ENCODE measurements around the gene GALT.

GALT gene

DNA sequence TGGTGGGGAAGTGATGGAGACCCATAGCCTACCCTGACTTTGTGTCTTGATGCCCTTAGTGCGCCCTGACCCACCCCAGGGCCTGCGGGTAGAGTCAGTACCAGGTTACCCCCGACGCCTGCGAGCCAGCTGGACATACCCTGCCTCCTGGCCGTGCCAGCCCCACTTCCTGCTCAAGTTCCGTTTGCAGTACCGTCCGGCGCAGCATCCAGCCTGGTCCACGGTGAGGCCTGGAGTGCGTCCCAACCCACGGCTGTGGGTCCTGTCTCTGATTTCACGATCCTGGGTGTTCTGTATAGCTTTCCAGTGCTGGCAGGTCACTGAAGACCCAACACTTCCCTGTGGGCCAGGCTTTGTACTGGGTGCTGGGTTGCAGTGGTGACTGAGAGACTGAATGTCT, 12.0 kb downstream of the GALT start:
- no peak for DNase-seq (ENCODE audit: low spot score)
- TF ChIP-seq, protein P1, sequence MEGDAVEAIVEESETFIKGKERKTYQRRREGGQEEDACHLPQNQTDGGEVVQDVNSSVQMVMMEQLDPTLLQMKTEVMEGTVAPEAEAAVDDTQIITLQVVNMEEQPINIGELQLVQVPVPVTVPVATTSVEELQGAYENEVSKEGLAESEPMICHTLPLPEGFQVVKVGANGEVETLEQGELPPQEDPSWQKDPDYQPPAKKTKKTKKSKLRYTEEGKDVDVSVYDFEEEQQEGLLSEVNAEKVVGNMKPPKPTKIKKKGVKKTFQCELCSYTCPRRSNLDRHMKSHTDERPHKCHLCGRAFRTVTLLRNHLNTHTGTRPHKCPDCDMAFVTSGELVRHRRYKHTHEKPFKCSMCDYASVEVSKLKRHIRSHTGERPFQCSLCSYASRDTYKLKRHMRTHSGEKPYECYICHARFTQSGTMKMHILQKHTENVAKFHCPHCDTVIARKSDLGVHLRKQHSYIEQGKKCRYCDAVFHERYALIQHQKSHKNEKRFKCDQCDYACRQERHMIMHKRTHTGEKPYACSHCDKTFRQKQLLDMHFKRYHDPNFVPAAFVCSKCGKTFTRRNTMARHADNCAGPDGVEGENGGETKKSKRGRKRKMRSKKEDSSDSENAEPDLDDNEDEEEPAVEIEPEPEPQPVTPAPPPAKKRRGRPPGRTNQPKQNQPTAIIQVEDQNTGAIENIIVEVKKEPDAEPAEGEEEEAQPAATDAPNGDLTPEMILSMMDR (IDR thresholded peaks at IDR 0.05; ENCODE audit: borderline replicate concordance, control extremely low read depth, extremely low read depth, insufficient read depth, missing control alignments), result no peak
- in situ Hi-C loops (cut with MboI; ENCODE audit: low sequenced_read_pairs, unreplicated experiment), result no loop called here

DNA sequence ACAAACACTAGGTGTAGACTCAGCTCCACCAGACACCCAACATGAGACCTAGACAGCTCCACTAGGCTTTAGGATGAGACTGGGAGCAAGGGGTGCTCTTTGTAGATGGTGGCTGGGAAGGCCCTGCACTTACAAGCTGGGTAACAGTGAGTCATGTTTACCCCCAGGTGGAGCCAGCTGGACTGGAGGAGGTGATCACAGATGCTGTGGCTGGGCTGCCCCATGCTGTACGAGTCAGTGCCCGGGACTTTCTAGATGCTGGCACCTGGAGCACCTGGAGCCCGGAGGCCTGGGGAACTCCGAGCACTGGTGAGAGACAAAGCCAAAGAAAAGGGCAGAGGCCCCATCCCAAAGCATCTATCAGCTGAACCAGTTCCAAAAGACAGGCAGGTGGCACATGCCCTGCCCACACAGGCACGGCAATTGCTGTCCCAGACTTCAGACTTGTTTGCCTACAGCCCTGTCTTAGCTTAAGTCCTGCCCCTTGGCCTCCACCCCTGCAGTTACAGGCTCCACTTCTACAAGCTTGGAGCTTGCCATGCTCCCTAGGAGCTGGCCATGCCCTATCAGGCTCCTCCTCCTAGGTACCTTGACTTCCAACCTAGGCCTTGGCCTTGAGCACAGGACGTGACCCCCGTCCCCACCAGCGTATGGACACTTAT, 13.2 kb downstream of the GALT start:
- TF ChIP-seq, protein P1 (IDR thresholded peaks at IDR 0.05; ENCODE audit: borderline replicate concordance, control extremely low read depth, extremely low read depth, insufficient read depth, missing control alignments), result no peak
- in situ Hi-C loops (cut with MboI; ENCODE audit: low sequenced_read_pairs, unreplicated experiment), result no loop called here
- DNase-seq (ENCODE audit: low spot score), result no peak

DNA sequence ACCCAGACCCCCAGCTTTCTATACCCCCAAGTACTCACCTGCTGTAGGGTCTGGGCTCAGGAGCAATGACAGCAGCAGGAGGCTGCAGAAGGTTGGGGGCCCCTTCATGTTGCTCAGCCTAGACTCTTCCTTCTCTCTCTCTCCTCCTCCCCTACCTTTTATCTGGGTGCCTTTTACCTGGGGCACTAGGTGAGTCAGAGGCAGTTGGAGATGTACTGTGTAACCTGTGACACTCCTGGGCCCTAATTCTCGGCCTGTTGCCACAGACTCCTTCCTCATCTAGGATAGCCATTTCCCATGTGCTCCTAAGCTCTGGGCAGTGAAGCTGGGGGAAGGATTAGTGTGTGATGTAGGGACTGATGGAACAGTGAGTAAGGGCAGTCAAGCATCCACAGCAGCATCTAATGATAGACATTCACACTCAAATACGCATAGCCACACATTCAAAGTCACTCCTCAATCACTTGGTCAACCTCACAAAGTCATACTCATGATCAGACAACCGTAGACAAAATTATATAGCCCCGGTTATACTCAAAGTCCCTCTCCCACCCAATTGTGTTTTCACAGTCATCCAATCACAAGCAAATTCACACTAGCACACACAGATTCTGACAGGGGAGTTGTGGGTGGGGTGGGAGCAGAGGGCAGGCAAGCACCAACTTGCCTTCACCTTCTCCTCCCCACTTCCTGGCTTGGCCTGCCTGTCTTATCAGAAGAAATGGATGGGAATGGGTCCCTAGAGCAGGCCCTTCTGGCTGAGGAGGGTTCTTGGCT, 16.2 kb downstream of the GALT start, which contains the start of gene CCL27:
CCL27 (minus strand) TSS at position 132 of the 777 bp plus-strand sequence; CDS start at position 108, 24 bp downstream.
- DNase-seq (ENCODE audit: low spot score), result no peak
- TF ChIP-seq, protein P1 (IDR thresholded peaks at IDR 0.05; ENCODE audit: borderline replicate concordance, control extremely low read depth, extremely low read depth, insufficient read depth, missing control alignments), result no peak
- in situ Hi-C loops (cut with MboI; ENCODE audit: low sequenced_read_pairs, unreplicated experiment), result no loop called here

DNA sequence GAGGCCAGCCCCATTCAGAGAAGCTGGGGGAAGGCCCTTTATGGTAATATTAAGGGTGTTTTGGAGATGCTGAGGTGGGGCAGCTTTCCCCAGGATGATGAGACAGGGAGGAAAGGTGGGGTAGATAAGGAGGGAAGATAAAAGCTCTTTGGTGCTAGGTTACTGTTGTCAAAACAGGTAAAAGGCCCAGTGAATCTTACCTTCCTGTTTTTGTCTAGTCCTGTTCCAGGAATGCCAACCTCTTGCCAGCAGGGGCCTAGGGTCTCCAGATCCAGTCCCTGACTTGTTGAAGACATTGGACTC, 16.8 kb downstream of the GALT start:
- TF ChIP-seq, protein P1 (IDR thresholded peaks at IDR 0.05; ENCODE audit: borderline replicate concordance, control extremely low read depth, extremely low read depth, insufficient read depth, missing control alignments), result no peak
- in situ Hi-C loops (cut with MboI; ENCODE audit: low sequenced_read_pairs, unreplicated experiment), result no loop called here

DNA sequence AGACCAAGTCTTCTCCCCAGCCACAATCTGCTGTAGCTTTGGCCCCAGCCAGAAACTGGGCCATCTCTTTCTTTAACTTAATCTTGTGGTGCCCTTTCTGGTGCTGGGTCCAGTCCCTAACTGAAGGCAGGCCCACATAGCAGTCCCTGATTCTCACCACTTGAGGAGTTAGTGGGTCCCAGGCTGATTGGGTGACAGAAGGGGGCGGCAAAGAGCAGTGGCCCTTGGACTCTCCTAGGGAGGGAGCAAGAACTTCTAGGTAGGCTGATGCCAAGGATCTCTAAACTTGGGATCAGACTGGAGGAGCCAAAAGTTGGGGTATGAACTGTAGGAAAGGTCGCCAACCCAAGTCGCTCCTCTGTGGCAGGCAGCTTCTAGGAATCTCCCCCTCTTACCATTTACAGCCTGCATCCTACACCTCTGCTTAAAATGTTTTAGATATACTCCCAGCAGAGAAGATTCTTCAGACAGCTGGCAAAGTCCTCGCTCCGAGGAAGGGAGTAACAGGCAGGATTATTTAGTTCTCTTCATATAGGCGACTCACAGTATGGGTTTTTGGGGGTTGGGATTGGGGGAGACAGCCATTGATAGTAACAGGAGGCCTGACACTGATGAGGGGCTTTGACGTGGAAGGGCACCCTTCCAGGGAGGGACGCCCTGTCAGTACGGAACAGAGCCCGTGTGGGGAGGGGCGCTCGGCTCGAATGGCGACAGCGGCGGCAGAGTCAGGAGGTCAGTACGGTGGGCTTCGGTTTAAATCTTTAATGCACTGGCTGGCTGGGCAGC, 18.0 kb downstream of the GALT start:
- in situ Hi-C loops (cut with MboI; ENCODE audit: low sequenced_read_pairs, unreplicated experiment), result no loop called here
- TF ChIP-seq, protein P1 (IDR thresholded peaks at IDR 0.05; ENCODE audit: borderline replicate concordance, control extremely low read depth, extremely low read depth, insufficient read depth, missing control alignments), result peak; percentile 78
- peak; percentile 76 for DNase-seq (ENCODE audit: low spot score)

More for the DNA sequence above, 16.8 kb downstream of the GALT start:
- DNase-seq (ENCODE audit: low spot score), result no peak

DNA sequence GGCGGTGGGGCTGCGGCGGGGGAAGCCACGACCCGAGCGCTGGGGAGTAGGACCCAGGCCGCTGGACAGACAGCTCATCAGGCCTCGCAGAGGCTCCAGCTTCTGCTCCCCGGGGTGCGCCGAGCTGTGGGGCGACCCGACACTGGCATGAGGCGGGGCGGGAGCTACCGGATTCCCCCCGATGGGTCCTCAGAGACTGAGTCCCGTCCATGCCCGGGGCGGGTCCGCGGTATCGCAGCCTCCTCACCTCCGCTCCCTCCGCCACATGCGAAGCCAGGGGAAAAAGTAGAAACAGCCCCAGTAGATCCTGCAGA, 18.5 kb downstream of the GALT start:
- in situ Hi-C loops (cut with MboI; ENCODE audit: low sequenced_read_pairs, unreplicated experiment), result no loop called here
- TF ChIP-seq, protein P1 (IDR thresholded peaks at IDR 0.05; ENCODE audit: borderline replicate concordance, control extremely low read depth, extremely low read depth, insufficient read depth, missing control alignments), result no peak
- DNase-seq (ENCODE audit: low spot score), result no peak
